IMR-90 (cell line): Measurements from ENCODE around the gene RAVER1. TPM values are rescaled to one million over a fixed set of nuclear protein-coding genes. Genes with fewer than 3 reads are reported as not detected.
A peak's percentile ranks its signal among the peaks of the same experiment; 100 is the strongest.

Experiments used
- ATAC-seq: fragments of 200-7000 bp; cut with Tn5 transposase; 2 replicates; pipeline ENCODE4 v1.9.1; 2020; ENCODE audit warnings: low read depth, mild to moderate bottlenecking, moderate library complexity
- BruUV-seq: library from RNA; stranded (reverse); fragments of 400-500 nt; replicated peaks from 2 replicates; lab custom pipeline; 2021; lab: Mats Ljungman, UMichigan
- CTCF ChIA-PET: fragments of 300-600 bp; formaldehyde crosslinking; extraction: SDS; loops from one replicate; lab custom pipeline; 2021; ENCODE audit warnings: antibody characterized with exemption; lab: Yijun Ruan, JAX
- POLR2A ChIA-PET: fragments of 300-600 bp; sonication (Branson Sonifier 250); formaldehyde crosslinking; loops from one replicate; lab custom pipeline; 2022; ENCODE audit warnings: antibody characterized with exemption; ENCODE audit not compliant: unreplicated experiment; lab: Charles Lee
- DNase-seq: peaks from one replicate; pipeline ENCODE4 v3.0.0; 2013
- H2AFZ ChIP-seq: replicated peaks from 2 replicates; pipeline ENCODE3; 2013; ENCODE audit warnings: low read length, mild to moderate bottlenecking; ENCODE audit not compliant: poor library complexity
- H2AK5ac ChIP-seq: 2 replicates; pipeline ENCODE4 v1.6.1; 2013; ENCODE audit warnings: low read depth, low read length, inconsistent platforms
- H2AK9ac ChIP-seq: replicated peaks from 2 replicates; pipeline ENCODE3; 2013; ENCODE audit warnings: mild to moderate bottlenecking, low read depth, low read length, moderate library complexity; ENCODE audit not compliant: poor library complexity
- H2BK120ac ChIP-seq: 2 replicates; pipeline ENCODE4 v1.6.1; 2013; ENCODE audit warnings: low read depth, low read length, inconsistent platforms
- H2BK15ac ChIP-seq: 3 replicates; pipeline ENCODE4 v1.6.1; 2013; ENCODE audit warnings: low read depth, low read length, inconsistent platforms
- H2BK20ac ChIP-seq: 2 replicates; pipeline ENCODE4 v1.6.1; 2013; ENCODE audit warnings: low read depth, mild to moderate bottlenecking, inconsistent platforms, low read length, moderate library complexity
- H2BK5ac ChIP-seq: 2 replicates; pipeline ENCODE4 v1.6.1; 2013; ENCODE audit warnings: mild to moderate bottlenecking, low read depth, low read length, inconsistent platforms; ENCODE audit not compliant: poor library complexity, severe bottlenecking
- H3K14ac ChIP-seq: replicated peaks from 2 replicates; pipeline ENCODE4 v1.6.1; 2013; ENCODE audit warnings: low read depth, low read length, inconsistent platforms
- H3K18ac ChIP-seq: 2 replicates; pipeline ENCODE4 v1.6.1; 2013; ENCODE audit warnings: low read depth, low read length, control low read depth
- H3K23ac ChIP-seq: 2 replicates; pipeline ENCODE4 v1.6.1; 2013; ENCODE audit warnings: low read depth, low read length, inconsistent platforms
- H3K27ac ChIP-seq: 2 replicates; pipeline ENCODE4 v1.5.1; 2013; ENCODE audit warnings: mild to moderate bottlenecking, control low read depth, low read length; ENCODE audit not compliant: insufficient read depth
- H3K27me3 ChIP-seq: 2 replicates; pipeline ENCODE4 v1.6.1; 2013; ENCODE audit warnings: low read length; ENCODE audit not compliant: control insufficient read depth, insufficient read depth
- H3K36me3 ChIP-seq: 2 replicates; pipeline ENCODE4 v1.6.1; 2013; ENCODE audit warnings: low read length, mixed read lengths; ENCODE audit not compliant: control insufficient read depth, insufficient read depth
- H3K4ac ChIP-seq: 2 replicates; pipeline ENCODE4 v1.6.1; 2013; ENCODE audit warnings: low read depth, low read length, inconsistent platforms
- H3K4me1 ChIP-seq: 2 replicates; pipeline ENCODE4 v1.6.1; 2013; ENCODE audit warnings: low read length, mixed read lengths; ENCODE audit not compliant: control insufficient read depth, insufficient read depth
- H3K4me2 ChIP-seq: 2 replicates; pipeline ENCODE4 v1.6.1; 2013; ENCODE audit warnings: low read depth, mild to moderate bottlenecking, control low read depth, low read length, moderate library complexity
- H3K4me3 ChIP-seq: 2 replicates; pipeline ENCODE4 v1.5.1; 2013; ENCODE audit warnings: low read depth, mild to moderate bottlenecking, control low read depth, low read length, moderate library complexity; ENCODE audit not compliant: insufficient read depth
- H3K56ac ChIP-seq: 2 replicates; pipeline ENCODE4 v1.6.1; 2013; ENCODE audit warnings: low read length, inconsistent platforms; ENCODE audit not compliant: insufficient read depth; ENCODE audit errors: extremely low read depth
- H3K79me1 ChIP-seq, 2 experiments: 2 replicates each; pipeline ENCODE4 v1.6.1; 2013; ENCODE audit warnings: low read length in 2 of 2, inconsistent platforms in 1 of 2, low read depth in 1 of 2
- H3K9ac ChIP-seq: 2 replicates; pipeline ENCODE4 v1.6.1; 2013; ENCODE audit warnings: low read depth, low read length, control low read depth
- H3K9me1 ChIP-seq: 2 replicates; pipeline ENCODE4 v1.6.1; 2013; ENCODE audit warnings: low read length, inconsistent platforms; ENCODE audit not compliant: insufficient read depth
- H3K9me3 ChIP-seq: 2 replicates; pipeline ENCODE4 v1.6.1; 2013; ENCODE audit warnings: low read length; ENCODE audit not compliant: control insufficient read depth, insufficient read depth
- H4K20me1 ChIP-seq: 2 replicates; pipeline ENCODE4 v1.6.1; 2013; ENCODE audit warnings: low read length, inconsistent platforms; ENCODE audit not compliant: insufficient read depth
- H4K5ac ChIP-seq: 2 replicates; pipeline ENCODE4 v1.6.1; 2013; ENCODE audit warnings: mild to moderate bottlenecking, low read depth, low read length, control low read depth
- H4K8ac ChIP-seq, 2 experiments: 2 replicates each; pipeline ENCODE4 v1.6.1; 2013; ENCODE audit warnings: low read depth in 2 of 2, low read length in 2 of 2, control low read depth in 1 of 2, inconsistent platforms in 1 of 2
- H4K91ac ChIP-seq: 2 replicates; pipeline ENCODE4 v1.6.1; 2013; ENCODE audit warnings: low read depth, low read length, inconsistent platforms; ENCODE audit not compliant: insufficient read depth
- CEBPB ChIP-seq: IDR thresholded peaks from 2 replicates; pipeline ENCODE4 v1.6.1; 2012; ENCODE audit warnings: low read depth, low read length, improper control_type of control experiment
- POLR2A ChIP-seq: IDR thresholded peaks from 2 replicates; pipeline ENCODE4 v1.6.1; 2012; ENCODE audit warnings: mild to moderate bottlenecking, low read depth, low read length
- RAD21 ChIP-seq: IDR thresholded peaks from 2 replicates; pipeline ENCODE4 v1.6.1; 2012; ENCODE audit warnings: low read length, improper control_type of control experiment
- USF2 ChIP-seq: fragments of 150-350 bp; IDR thresholded peaks from 2 replicates; pipeline ENCODE4 v1.6.1; 2017; ENCODE audit warnings: mild to moderate bottlenecking, antibody characterized with exemption, low read length, low read depth
- WGBS, 2 experiments: methylation state at CpG; one replicate each; pipeline versions ENCODE4 v1.1.5 to v1.1.7; 2013; ENCODE audit warnings: missing lambda C conversion rate in 2 of 2; ENCODE audit not compliant: insufficient read length in 1 of 2; ENCODE audit errors: extremely low coverage in 2 of 2; 5-methylcytosine and 5-hydroxymethylcytosine counted together
- dilution Hi-C: fragments of 300-500 bp; cut with HindIII; formaldehyde crosslinking; loops from one replicate; pipeline ENCODE4 v1.14.3; 2018; ENCODE audit warnings: low sequenced_read_pairs; ENCODE audit not compliant: unreplicated experiment
- in situ Hi-C: fragments of 300-500 bp; cut with MboI; formaldehyde crosslinking; loops from 3 replicates; pipeline ENCODE4 v1.14.3; 2019; ENCODE audit warnings: low sequenced_read_pairs, inconsistent platforms, mixed read lengths
- intact Hi-C: fragments of 100-400 bp; cut with micrococcal nuclease; formaldehyde crosslinking; loops from 2 replicates; pipeline ENCODE4 v1.10.0; 2022
- polyA plus RNA-seq, 3 experiments: library from polyadenylated mRNA; depleted of rRNA; stranded (reverse); fragments of >200 nt; gene quantifications; 2 replicates each; pipeline ENCODE4 v1.2.3, GENCODE V29; 2012; ENCODE audit warnings: low replicate concordance in 1 of 3
- total RNA-seq: library from RNA; depleted of rRNA; stranded (reverse); fragments of >200 nt; gene quantifications from 2 replicates; pipeline ENCODE4 v1.2.3, GENCODE V29; 2012

RAVER1 gene
- total and polyA plus RNA-seq, 2 of the 4 experiments (the other 2 are of a cell fraction), result 2.7 to 18.1 TPM

- dilution Hi-C loops, result no loop called here
- H3K4me1 ChIP-seq, result peaks cover 13% of the 10 kb centered on the region
- H2BK15ac ChIP-seq, result no peak overlapping the region
- TF ChIP-seq USF2, result no peak
- no peak for TF ChIP-seq CEBPB
- TF ChIP-seq RAD21, result no peak
- TF ChIP-seq POLR2A, result no peak
- CTCF ChIA-PET, result interaction anchor here (0.5 to 2.1 kb wide), 2 partner anchors 96 to 105 kb away, joined by 4 to 5 read pairs; partner anchors contain the start of gene TYK2
- no peak overlapping the region for H2AK5ac ChIP-seq
- no peak overlapping the region for H2AFZ ChIP-seq
- no peak overlapping the region for H2BK120ac ChIP-seq
- H2BK5ac ChIP-seq, result no peak overlapping the region
- H4K8ac ChIP-seq, result no peak overlapping the region
- no peak overlapping the region for H3K23ac ChIP-seq
- BruUV-seq, result no TSS peak
- no peak overlapping the region for H3K27ac ChIP-seq
- H3K9me3 ChIP-seq, result no peaks in the 10 kb centered on the region
- intact Hi-C loops, result no loop called here
- no peak overlapping the region for H3K14ac ChIP-seq
- H3K56ac ChIP-seq, result no peak overlapping the region
- H3K4ac ChIP-seq, result no peak overlapping the region
- peaks cover 2% of the 10 kb centered on the region; the same call in 1 of the 2 replicates for H3K36me3 ChIP-seq
- H3K18ac ChIP-seq, result no peak overlapping the region
- no peaks in the 10 kb centered on the region for H3K79me1 ChIP-seq
- no peaks in the 10 kb centered on the region for H3K27me3 ChIP-seq
- ATAC-seq (no peak), DNase-seq (no peak)
- H4K91ac ChIP-seq, result no peak overlapping the region
- WGBS, 2 experiments, result 93% methylated on average over 23 of the region's 34 CpGs; no CpG with 5 or more reads in 1 of the 2 experiments
- POLR2A ChIA-PET, result no interaction called here
- H3K9ac ChIP-seq, result no peak overlapping the region
- no peaks in the 10 kb centered on the region for H4K20me1 ChIP-seq
- no peak overlapping the region for H2BK20ac ChIP-seq
- no peak overlapping the region for H3K4me3 ChIP-seq
- in situ Hi-C loops, result no loop called here
- no peak overlapping the region for H4K5ac ChIP-seq
- peak overlapping the region; percentile 71 for H2AK9ac ChIP-seq
- H3K4me2 ChIP-seq, result no peak overlapping the region
- H3K9me1 ChIP-seq, result peaks cover 12% of the 10 kb centered on the region
Measured at GRCh38 chr19:10284065-10284959, 49.0 kb downstream of the RAVER1 start.
